GM19455 (cell line): Measurements from ENCODE around the gene HCAR2.
"Not testable (repeated sequence)": the region's sequence is repeated elsewhere in the genome, so short reads cannot be mapped to it uniquely, and the experiment has no call there.

Experiments used
- ATAC-seq: cut with Tn5 transposase; IDR thresholded peaks from one replicate; pipeline ENCODE4 v1.9.1; 2021; ENCODE audit not compliant: unreplicated experiment

Gene HCAR2

GRCh38 chr12:122716658-122717057, 13.5 kb upstream of the HCAR2 start, which contains the start of gene HCAR3:
Gene HCAR3 (minus strand): TSS chr12:122716811. CDS start chr12:122716737, 74 bp downstream.
- not testable (repeated sequence) for ATAC-seq

GRCh38 chr12:122715211-122715610, 12.1 kb upstream of the HCAR2 start:
- ATAC-seq, result not testable (repeated sequence)

GRCh38 chr12:122713491-122714188, 10.5 kb upstream of the HCAR2 start:
- ATAC-seq, result not testable (repeated sequence)

- not testable (repeated sequence) for ATAC-seq
These were observed 8.1 kb upstream of the HCAR2 start for GRCh38 chr12:122711266-122711665.

- not testable (repeated sequence) for ATAC-seq
These were observed 7.2 kb upstream of the HCAR2 start for GRCh38 chr12:122710341-122710740.

GRCh38 chr12:122709287-122709686, 6.1 kb upstream of the HCAR2 start:
- ATAC-seq, result not testable (repeated sequence)

- not testable (repeated sequence) for ATAC-seq
These were observed 684 bp upstream of the HCAR2 start for GRCh38 chr12:122703841-122704240.

- ATAC-seq, result not testable (repeated sequence)
These were observed 1.7 kb downstream of the HCAR2 start for GRCh38 chr12:122701481-122701880.

GRCh38 chr12:122700038-122700710, 3.0 kb downstream of the HCAR2 start:
- not testable (repeated sequence) for ATAC-seq

- not testable (repeated sequence) for ATAC-seq
These were observed 6.2 kb downstream of the HCAR2 start for GRCh38 chr12:122696922-122697321.

GRCh38 chr12:122691566-122691965, 11.6 kb downstream of the HCAR2 start:
- ATAC-seq, result no peak

GRCh38 chr12:122688291-122688690, 14.9 kb downstream of the HCAR2 start:
- ATAC-seq, result no peak

- no peak for ATAC-seq
These were observed 16.1 kb downstream of the HCAR2 start for GRCh38 chr12:122687086-122687485.

- no peak for ATAC-seq
These were observed 16.6 kb downstream of the HCAR2 start for GRCh38 chr12:122686538-122686937.

GRCh38 chr12:122684297-122684813, 18.8 kb downstream of the HCAR2 start:
- ATAC-seq, result no peak

- no peak for ATAC-seq
These were observed 21.3 kb downstream of the HCAR2 start for GRCh38 chr12:122681814-122682213.

- ATAC-seq, result not testable (repeated sequence)
These were observed 22.2 kb downstream of the HCAR2 start for GRCh38 chr12:122680989-122681388.

- not testable (repeated sequence) for ATAC-seq
These were observed 26.4 kb downstream of the HCAR2 start for GRCh38 chr12:122676781-122677180.

- not testable (repeated sequence) for ATAC-seq
These were observed 27.1 kb downstream of the HCAR2 start for GRCh38 chr12:122676015-122676414.

GRCh38 chr12:122672515-122672914, 30.6 kb downstream of the HCAR2 start:
- no peak for ATAC-seq

- ATAC-seq, result no peak
These were observed 33.6 kb downstream of the HCAR2 start for GRCh38 chr12:122669397-122670070.
